ENCODE measurements around the gene NEIL1. TPM values are rescaled to one million over a fixed set of nuclear protein-coding genes. Genes with fewer than 3 reads are reported as not detected.
A peak's percentile ranks its signal among the peaks of the same experiment; 100 is the strongest.
"Not testable (repeated sequence)": the region's sequence is repeated elsewhere in the genome, so short reads cannot be mapped to it uniquely, and the experiment has no call there.

Gene NEIL1
- polyA plus RNA-seq (2012; rRNA removed), result 11.4 and 12.0 TPM in 2 replicates
- polyA plus RNA-seq (2012; cell fraction: cytosol; rRNA removed), result 2.1 and 2.8 TPM in 2 replicates
- polyA plus RNA-seq (2012; cell fraction: nucleus; rRNA removed), result 75.4 and 115 TPM in 2 replicates

GRCh38 chr15:75346796-75347221 is at the start of gene NEIL1:
NEIL1 (plus strand) TSS chr15:75347039; CDS start chr15:75348906, 1,867 bp downstream.
- TF ChIP-seq RXRA (IDR thresholded peaks at IDR 0.05; ENCODE audit: borderline replicate concordance, low read depth), result no peak
- Histone ChIP-seq H3F3A (replicated peaks; ENCODE audit: insufficient read depth) (peaks cover 17% of the 10 kb centered on the region), H3K4me3 (ENCODE audit: low read depth in 2 of 2, low read length in 1 of 2) (peak within 1 kb of the TSS; percentile 70 to 77), H3K27ac (ENCODE audit: low read depth in 2 of 2, low read length in 1 of 2) (peak within 1 kb of the TSS in 1 of 2 experiments; percentile 73; a peak in 1 of 4 replicates), H3K4me1 (ENCODE audit: control insufficient read depth in 1 of 2, insufficient read depth in 2 of 2, low read depth in 1 of 2, low read length in 1 of 2) (peaks cover 0 to 11% of the 10 kb centered on the region in 2 experiments; a peak in 1 of 4 replicates), H3K9me3 (no peaks in the 10 kb centered on the region), H3K9me2 (no peaks in the 10 kb centered on the region), H4K20me1 (ENCODE audit: insufficient read depth) (no peaks in the 10 kb centered on the region), H3K9ac (peak within 1 kb of the TSS; percentile 74), H3K36me3 (replicated peaks in 1 of 2; ENCODE audit: control insufficient read depth in 1 of 2, insufficient read depth in 2 of 2, low read length in 1 of 2) (no peaks in the 10 kb centered on the region), H3K4me2 (peak within 1 kb of the TSS; percentile 98), H3K79me2 (ENCODE audit: insufficient read depth) (no peaks in the 10 kb centered on the region), H2AFZ (ENCODE audit: low read depth) (peak within 1 kb of the TSS; percentile 84; the same call in 1 of the 2 replicates), H3K27me3 (ENCODE audit: insufficient read depth) (no peaks in the 10 kb centered on the region)
- ChIA-PET POLR2A (interaction anchor here (1.6 kb wide), 1 partner anchor 11 kb away, joined by 7 read pairs; the partner anchor contains the start of gene COMMD4), CTCF (interaction anchor here (0.7 to 3.3 kb wide), 2 partner anchors 12 to 21 kb away, joined by 3 to 18 read pairs; partner anchors contain the start of gene MAN2C1)
- DNase-seq, result no peak
- WGBS (ENCODE audit: low lambda C conversion rate), result 83% methylated on average over 20 of the region's 20 CpGs

- H3K9me2 ChIP-seq, result not testable (repeated sequence)
- CTCF ChIA-PET, result interaction anchor here (1.7 kb wide), 1 partner anchor 1245 kb away, joined by 3 read pairs; no protein-coding TSS in a partner anchor
- WGBS (ENCODE audit: low lambda C conversion rate), result 55% methylated on average over 9 of the region's 13 CpGs
Measured at GRCh38 chr15:75298541-75299310, 48.1 kb upstream of the NEIL1 start.

GRCh38 chr15:75299311-75299688 is 47.5 kb upstream of the NEIL1 start:
- H3K9me3 ChIP-seq; H4K20me1 ChIP-seq (ENCODE audit: insufficient read depth); H3K9ac ChIP-seq; CTCF ChIA-PET; H3K27me3 ChIP-seq (ENCODE audit: insufficient read depth); POLR2A ChIA-PET; H3K36me3 ChIP-seq (replicated peaks in 1 of 2; ENCODE audit: control insufficient read depth in 1 of 2, insufficient read depth in 2 of 2, low read length in 1 of 2); H3F3A ChIP-seq (replicated peaks; ENCODE audit: insufficient read depth); H3K27ac ChIP-seq (ENCODE audit: low read depth in 2 of 2, low read length in 1 of 2); DNase-seq; H3K79me2 ChIP-seq (ENCODE audit: insufficient read depth); H3K4me2 ChIP-seq; H3K9me2 ChIP-seq; H3K4me3 ChIP-seq (ENCODE audit: low read depth in 2 of 2, low read length in 1 of 2); H2AFZ ChIP-seq (ENCODE audit: low read depth); H3K4me1 ChIP-seq (ENCODE audit: control insufficient read depth in 1 of 2, insufficient read depth in 2 of 2, low read depth in 1 of 2, low read length in 1 of 2): not testable (repeated sequence)
- TF ChIP-seq CTCF (IDR thresholded peaks at IDR 0.05), result peak; percentile 59
- 23% methylated on average over 5 of the region's 6 CpGs for WGBS (ENCODE audit: low lambda C conversion rate)

More at GRCh38 chr15:75298541-75299310, 48.1 kb upstream of the NEIL1 start:
- POLR2A ChIA-PET; H3K4me2 ChIP-seq; H4K20me1 ChIP-seq (ENCODE audit: insufficient read depth); H3F3A ChIP-seq (replicated peaks; ENCODE audit: insufficient read depth); H3K36me3 ChIP-seq (replicated peaks in 1 of 2; ENCODE audit: control insufficient read depth in 1 of 2, insufficient read depth in 2 of 2, low read length in 1 of 2); H2AFZ ChIP-seq (ENCODE audit: low read depth); H3K4me1 ChIP-seq (ENCODE audit: control insufficient read depth in 1 of 2, insufficient read depth in 2 of 2, low read depth in 1 of 2, low read length in 1 of 2); H3K27me3 ChIP-seq (ENCODE audit: insufficient read depth); DNase-seq; H3K4me3 ChIP-seq (ENCODE audit: low read depth in 2 of 2, low read length in 1 of 2); H3K9me3 ChIP-seq; H3K79me2 ChIP-seq (ENCODE audit: insufficient read depth); H3K27ac ChIP-seq (ENCODE audit: low read depth in 2 of 2, low read length in 1 of 2); H3K9ac ChIP-seq: not testable (repeated sequence)

GRCh38 chr15:75300026-75300425 is 46.8 kb upstream of the NEIL1 start:
- H3K27me3 ChIP-seq (ENCODE audit: insufficient read depth); H3K36me3 ChIP-seq (replicated peaks in 1 of 2; ENCODE audit: control insufficient read depth in 1 of 2, insufficient read depth in 2 of 2, low read length in 1 of 2); H3K4me1 ChIP-seq (ENCODE audit: control insufficient read depth in 1 of 2, insufficient read depth in 2 of 2, low read depth in 1 of 2, low read length in 1 of 2); H3K9me2 ChIP-seq; H3K79me2 ChIP-seq (ENCODE audit: insufficient read depth); DNase-seq; H3K4me2 ChIP-seq; H2AFZ ChIP-seq (ENCODE audit: low read depth); H3F3A ChIP-seq (replicated peaks; ENCODE audit: insufficient read depth); H3K9me3 ChIP-seq; POLR2A ChIA-PET; CTCF ChIA-PET; H3K27ac ChIP-seq (ENCODE audit: low read depth in 2 of 2, low read length in 1 of 2); H3K9ac ChIP-seq; H4K20me1 ChIP-seq (ENCODE audit: insufficient read depth); H3K4me3 ChIP-seq (ENCODE audit: low read depth in 2 of 2, low read length in 1 of 2): not testable (repeated sequence)
- 39% methylated on average over 6 of the region's 6 CpGs for WGBS (ENCODE audit: low lambda C conversion rate)
